ENCODE results near the gene DUSP2.

Gene DUSP2

DNA sequence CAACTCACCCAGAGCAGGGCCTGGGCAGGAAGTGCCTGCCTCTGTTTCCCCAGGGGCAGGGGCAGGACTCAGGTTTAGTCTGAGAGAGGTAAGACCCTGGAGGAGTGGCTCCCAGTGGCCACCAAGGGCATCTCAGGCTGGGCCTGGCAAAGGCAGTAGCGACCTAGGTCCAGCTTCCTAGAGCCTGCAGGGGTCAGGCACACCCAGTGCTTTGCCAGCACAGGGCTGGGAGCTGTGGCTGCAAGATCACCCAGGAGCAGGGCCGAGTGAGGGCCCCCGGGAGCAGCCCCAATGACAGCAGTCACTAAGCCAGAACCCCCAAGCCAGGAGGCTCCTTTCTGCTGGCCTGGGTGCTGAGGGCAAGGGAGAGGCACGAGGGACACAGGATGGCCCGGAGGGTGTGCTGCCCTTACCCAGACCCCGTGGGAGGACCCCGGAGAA lies 8.8 kb upstream of the DUSP2 start:
- no peak for TF ChIP-seq REST (IDR thresholded peaks at IDR 0.05; ENCODE audit: low read depth)
- TF ChIP-seq RAD21 (IDR thresholded peaks at IDR 0.05; ENCODE audit: low read depth), result no peak
- no peak for TF ChIP-seq CEBPB (IDR thresholded peaks at IDR 0.05)

DNA sequence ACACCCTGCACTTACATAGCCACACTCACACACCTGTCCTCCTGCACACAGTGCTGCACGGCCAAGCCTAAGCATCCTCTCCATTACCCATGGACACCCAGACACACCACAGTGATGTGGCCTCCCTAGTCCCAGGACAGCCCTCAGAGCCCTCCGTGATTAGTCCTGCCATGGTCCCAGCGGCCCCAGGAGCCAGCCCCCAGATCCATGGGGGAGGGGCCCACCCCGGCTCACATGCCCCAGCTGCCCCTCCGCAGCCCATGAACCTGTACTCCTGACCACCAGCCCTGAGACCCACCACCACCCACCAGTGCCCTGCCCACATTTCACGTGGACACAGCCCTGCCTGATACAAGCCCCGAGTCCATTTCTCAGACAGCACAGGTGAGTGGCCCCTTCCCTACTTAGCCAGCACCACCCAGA lies 8.1 kb upstream of the DUSP2 start:
- TF ChIP-seq TCF12 (IDR thresholded peaks at IDR 0.05; ENCODE audit: low read depth), result no peak
- no peak for TF ChIP-seq TEAD4 (IDR thresholded peaks at IDR 0.05)
- no peak for TF ChIP-seq FOXM1 (IDR thresholded peaks at IDR 0.05; ENCODE audit: borderline replicate concordance, low read depth)
- TF ChIP-seq, protein P1, sequence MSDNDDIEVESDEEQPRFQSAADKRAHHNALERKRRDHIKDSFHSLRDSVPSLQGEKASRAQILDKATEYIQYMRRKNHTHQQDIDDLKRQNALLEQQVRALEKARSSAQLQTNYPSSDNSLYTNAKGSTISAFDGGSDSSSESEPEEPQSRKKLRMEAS (IDR thresholded peaks at IDR 0.05), result no peak
- TF ChIP-seq, protein P2, sequence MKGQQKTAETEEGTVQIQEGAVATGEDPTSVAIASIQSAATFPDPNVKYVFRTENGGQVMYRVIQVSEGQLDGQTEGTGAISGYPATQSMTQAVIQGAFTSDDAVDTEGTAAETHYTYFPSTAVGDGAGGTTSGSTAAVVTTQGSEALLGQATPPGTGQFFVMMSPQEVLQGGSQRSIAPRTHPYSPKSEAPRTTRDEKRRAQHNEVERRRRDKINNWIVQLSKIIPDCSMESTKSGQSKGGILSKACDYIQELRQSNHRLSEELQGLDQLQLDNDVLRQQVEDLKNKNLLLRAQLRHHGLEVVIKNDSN (IDR thresholded peaks at IDR 0.05), result no peak
- TF ChIP-seq CEBPB (IDR thresholded peaks at IDR 0.05), result no peak
- TF ChIP-seq REST (IDR thresholded peaks at IDR 0.05; ENCODE audit: low read depth), result no peak
- no peak for TF ChIP-seq YY1 (IDR thresholded peaks at IDR 0.05; ENCODE audit: low read depth)
- no peak for TF ChIP-seq EP300 (IDR thresholded peaks at IDR 0.05; ENCODE audit: borderline replicate concordance)
- TF ChIP-seq TAF1 (IDR thresholded peaks at IDR 0.05; ENCODE audit: low read depth), result no peak
- no peak for TF ChIP-seq ZBTB7A (IDR thresholded peaks at IDR 0.05; ENCODE audit: low read depth)
- no peak for TF ChIP-seq CREB1 (IDR thresholded peaks at IDR 0.05; ENCODE audit: low read depth)

DNA sequence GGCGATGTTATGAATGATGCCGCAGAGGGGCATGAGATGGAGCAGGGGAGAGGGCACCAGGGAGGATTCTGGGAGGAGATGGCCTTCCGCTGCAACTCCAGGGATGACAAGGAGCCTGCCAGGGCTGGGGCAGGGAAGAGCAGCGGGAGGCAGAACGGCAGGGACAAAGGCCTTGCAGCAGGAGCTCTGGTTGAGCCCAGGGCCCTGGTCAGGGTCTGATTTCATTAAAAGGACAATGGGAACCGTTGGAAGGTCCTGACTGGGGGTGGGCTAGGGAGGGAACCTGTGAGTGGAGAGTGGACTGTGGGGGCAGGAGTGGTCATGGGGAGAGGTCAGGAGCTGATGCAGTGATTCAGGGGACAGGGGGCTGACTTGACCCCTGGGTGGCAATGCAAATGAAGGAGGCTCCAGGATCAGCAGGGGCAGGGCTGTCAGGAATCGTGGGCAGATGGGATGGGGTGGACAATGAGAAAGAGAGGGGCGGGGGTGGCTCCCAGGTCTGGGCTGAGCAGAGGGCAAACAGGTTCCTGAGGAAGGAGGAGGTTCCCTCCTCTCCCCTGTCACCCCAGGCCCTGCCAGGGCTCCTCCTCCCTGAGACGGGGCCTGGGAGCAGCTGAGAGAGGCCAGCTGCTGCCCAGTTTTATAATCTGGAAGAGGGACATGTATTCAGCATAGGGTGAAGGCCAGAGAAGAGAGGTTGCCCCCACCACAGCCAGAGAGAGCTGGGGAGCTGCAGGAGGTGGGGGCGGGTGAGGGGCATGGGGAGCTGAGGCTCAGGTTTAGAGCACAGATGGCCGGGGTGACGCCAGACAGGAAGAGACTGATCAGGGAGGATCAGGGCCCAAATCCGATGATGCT lies 7.3 kb upstream of the DUSP2 start:
- TF ChIP-seq NFIC (IDR thresholded peaks at IDR 0.05) (no peak), YY1 (IDR thresholded peaks at IDR 0.05; ENCODE audit: low read depth) (no peak)

- TF ChIP-seq EGR1 (IDR thresholded peaks at IDR 0.05) (no peak), NFIC (IDR thresholded peaks at IDR 0.05) (no peak), YY1 (IDR thresholded peaks at IDR 0.05; ENCODE audit: low read depth) (no peak), TAF1 (IDR thresholded peaks at IDR 0.05; ENCODE audit: low read depth) (no peak), RAD21 (IDR thresholded peaks at IDR 0.05; ENCODE audit: low read depth) (no peak), TEAD4 (IDR thresholded peaks at IDR 0.05) (no peak), REST (IDR thresholded peaks at IDR 0.05; ENCODE audit: low read depth) (no peak), CEBPB (IDR thresholded peaks at IDR 0.05) (no peak)
- TF ChIP-seq, protein P1 (IDR thresholded peaks at IDR 0.05), result no peak
- TF ChIP-seq, protein P2 (IDR thresholded peaks at IDR 0.05), result no peak
Measured at GRCh38 chr2:96151595-96152303, 6.5 kb upstream of the DUSP2 start.
